Pons (tissue), 1 donor: ENCODE measurements around the gene CCDC57.

ENCODE experiments used
- DNase-seq: peaks from one replicate; pipeline ENCODE4 v3.0.0-alpha.2; 2016; ENCODE audit warnings: low spot score

The CCDC57 gene

GRCh38 chr17:82062076-82062983 lies 150.3 kb downstream of the CCDC57 start:
- DNase-seq, result no peak

GRCh38 chr17:82061047-82061925 lies 151.4 kb downstream of the CCDC57 start:
- DNase-seq, result no peak

DNA sequence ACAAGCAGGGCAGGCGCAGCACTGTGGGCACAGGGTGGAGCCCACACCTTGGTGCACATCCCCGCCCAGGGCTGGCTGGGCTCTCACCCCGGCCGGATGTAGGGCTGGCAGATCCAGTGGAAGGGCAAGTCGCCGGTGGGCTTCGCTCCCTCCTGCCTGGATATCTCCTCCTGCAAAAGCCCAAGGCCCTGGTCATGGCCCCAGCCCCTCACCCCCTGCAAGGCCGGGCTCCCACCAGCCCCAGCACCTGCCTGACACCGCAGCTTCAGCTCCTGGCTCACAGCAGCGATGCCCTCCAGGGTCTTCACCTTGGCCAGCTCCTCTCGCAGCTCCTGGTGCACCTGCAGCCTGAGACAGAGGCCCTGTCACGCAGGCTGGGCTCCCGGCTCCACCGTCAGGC lies 152.0 kb downstream of the CCDC57 start:
- no peak for DNase-seq

GRCh38 chr17:82060001-82060380 lies 152.7 kb downstream of the CCDC57 start:
- no peak for DNase-seq

- DNase-seq, result no peak
Measured at GRCh38 chr17:82059272-82060000, 153.2 kb downstream of the CCDC57 start.

- DNase-seq, result no peak
Measured at GRCh38 chr17:82058855-82059249, 153.8 kb downstream of the CCDC57 start.

GRCh38 chr17:82058230-82058854 lies 154.3 kb downstream of the CCDC57 start:
- no peak for DNase-seq

GRCh38 chr17:82056729-82057621 lies 155.7 kb downstream of the CCDC57 start:
- no peak for DNase-seq

- DNase-seq, result no peak
Measured at GRCh38 chr17:82055965-82056728, 156.5 kb downstream of the CCDC57 start.

DNA sequence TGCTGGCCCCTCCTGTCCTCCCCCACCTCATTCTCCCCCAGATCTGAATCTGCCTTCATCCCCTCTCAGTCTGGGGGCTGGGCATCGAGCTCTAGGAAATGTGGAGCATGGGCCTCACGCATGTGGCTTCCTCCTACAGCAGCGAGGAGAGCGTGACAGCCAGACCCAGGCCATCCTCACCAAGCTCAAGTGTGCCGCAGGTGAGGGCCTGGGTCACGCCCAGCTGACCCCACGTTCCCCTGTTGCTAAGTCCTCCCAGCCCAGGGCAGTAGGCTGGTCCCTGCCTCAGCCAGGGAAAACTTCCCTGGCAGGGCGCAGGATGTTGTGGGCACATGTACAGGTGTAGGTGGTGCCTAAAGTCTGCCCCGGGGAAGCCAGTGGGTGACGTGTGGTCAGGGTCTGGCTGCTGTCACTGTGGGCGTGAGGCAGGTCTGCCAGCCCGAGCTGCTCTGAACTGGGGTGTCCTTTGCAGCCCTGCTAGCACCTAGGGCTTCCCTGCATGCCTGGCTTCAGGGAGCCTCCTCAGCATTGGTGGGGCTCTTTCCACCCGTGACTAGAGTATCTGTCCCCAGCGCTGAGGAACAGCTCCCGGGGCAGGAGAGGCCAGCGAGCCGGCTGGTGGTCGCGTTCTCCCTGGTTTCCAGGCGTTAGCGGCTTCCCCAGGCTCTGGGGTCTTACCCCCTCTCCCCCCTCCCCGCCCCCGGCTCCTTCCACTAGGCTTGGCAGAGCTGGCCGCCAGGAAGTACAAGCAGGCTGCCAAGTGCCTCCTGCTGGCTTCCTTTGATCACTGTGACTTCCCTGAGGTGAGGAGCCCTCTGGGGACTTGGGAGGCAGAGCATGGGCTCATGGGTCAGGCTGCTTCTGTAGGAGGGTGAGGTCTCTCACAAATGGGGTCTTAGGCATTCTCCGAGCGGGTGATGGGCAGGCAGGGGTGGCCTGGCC lies 157.3 kb downstream of the CCDC57 start:
- DNase-seq, result no peak

DNA sequence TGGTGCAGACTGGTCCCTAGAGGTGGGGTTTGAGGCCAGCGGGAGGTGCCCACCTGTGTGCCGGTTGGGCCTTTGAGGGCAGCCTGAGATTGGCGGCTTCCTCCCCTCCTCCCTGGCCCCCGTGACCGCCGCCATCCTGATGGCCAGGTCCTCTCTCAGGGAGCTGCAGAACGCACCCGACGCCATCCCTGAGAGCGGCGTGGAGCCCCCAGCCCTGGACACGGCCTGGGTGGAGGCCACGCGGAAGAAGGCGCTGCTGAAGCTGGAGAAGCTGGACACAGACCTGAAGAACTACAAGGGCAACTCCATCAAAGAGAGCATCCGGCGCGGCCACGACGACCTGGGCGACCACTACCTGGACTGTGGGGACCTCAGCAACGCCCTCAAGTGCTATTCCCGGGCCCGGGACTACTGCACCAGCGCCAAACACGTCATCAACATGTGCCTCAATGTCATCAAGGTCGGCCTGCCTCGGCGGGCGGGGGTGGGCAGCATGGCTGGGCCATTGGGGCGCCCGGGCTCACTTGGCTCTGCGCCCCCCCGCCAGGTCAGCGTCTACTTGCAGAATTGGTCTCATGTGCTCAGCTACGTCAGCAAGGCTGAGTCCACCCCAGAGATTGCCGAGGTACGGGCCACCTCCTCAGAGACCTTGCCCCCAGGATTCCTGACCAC lies 158.2 kb downstream of the CCDC57 start:
- DNase-seq, result no peak

DNA sequence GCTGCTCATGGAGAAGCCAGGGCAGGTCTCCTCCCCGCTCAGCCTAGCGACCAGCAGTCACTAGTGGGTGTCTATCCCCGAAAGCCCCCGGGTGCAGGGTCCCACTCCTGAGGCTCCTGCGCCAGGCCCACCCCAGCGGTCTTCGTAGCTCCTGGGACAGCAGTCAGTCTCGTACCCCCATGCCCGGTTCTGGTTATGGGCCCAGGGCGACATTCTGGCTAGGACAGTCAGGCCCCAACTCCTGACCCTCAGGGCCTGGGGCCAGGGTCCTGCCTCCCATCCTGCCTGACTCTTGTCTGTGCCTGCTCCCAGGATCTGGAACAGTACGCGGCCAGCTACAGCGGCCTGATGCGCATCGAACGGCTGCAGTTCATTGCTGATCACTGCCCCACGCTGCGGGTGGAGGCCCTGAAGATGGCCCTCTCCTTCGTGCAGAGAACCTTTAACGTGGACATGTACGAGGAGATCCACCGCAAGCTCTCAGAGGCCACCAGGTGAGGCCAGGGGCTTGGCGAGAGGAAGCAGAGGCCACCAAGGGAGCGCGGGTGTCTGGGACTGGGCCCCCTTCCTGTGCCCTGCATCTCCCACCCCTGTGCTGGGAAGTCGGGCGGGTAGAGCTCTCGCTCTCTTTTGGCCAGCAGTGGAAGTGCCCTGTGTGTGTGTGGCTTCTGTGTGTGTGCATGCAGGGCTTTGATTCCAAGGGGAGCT lies 158.9 kb downstream of the CCDC57 start:
- no peak for DNase-seq

GRCh38 chr17:82053130-82053529 lies 159.5 kb downstream of the CCDC57 start:
- DNase-seq, result no peak

DNA sequence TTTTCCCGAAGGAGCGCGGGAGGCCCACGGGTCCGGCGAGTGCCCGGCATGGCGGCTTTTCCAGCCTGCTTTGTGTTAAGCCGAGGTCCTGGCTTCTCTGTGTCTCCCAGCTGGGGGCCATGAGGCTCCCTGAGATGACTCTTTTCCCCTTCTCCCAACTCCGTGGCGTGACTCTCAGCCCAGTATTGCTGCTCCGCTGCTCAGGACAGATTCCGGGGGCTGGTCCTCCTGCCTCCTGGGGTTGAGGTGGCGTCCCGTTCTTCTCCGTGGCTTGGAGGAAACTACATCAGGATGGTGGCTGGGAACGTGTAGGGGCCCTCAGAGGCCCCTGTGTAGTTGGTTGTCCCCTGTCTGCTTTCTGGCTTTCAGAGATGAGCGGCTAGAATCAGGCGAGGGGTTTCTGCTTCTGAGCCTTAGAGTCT lies 160.0 kb downstream of the CCDC57 start:
- no peak for DNase-seq

GRCh38 chr17:82051776-82052637 lies 160.6 kb downstream of the CCDC57 start, which contains the start of the genes GPS1 and RFNG:
TSS of gene GPS1 (plus strand) at chr17:82051898. CDS start at chr17:82051932, 34 bp downstream.
TSS of gene RFNG (minus strand) at chr17:82051811. CDS start at chr17:82051766, 45 bp downstream.
- peak; percentile 38 for DNase-seq
